Suprapubic skin (tissue), 4 donors: ENCODE measurements around the gene ERN1.

Source experiments
- EP300 ChIP-seq: sonication (generic); formaldehyde crosslinking; IDR thresholded peaks from one replicate; pipeline ENCODE4 v1.6.1; 2017; ENCODE audit warnings: antibody characterized with exemption
- POLR2A ChIP-seq, 2 donors: fragments of 450-650 bp; IDR thresholded peaks; one replicate each; pipeline ENCODE4 v1.6.1; 2017; ENCODE audit warnings: antibody characterized with exemption in 2 of 2, mild to moderate bottlenecking in 2 of 2, moderate library complexity in 2 of 2
- POLR2AphosphoS5 ChIP-seq, 3 donors: sonication (generic); formaldehyde crosslinking; IDR thresholded peaks; one replicate each; pipeline ENCODE4 v1.6.1; 2017; ENCODE audit warnings: antibody characterized with exemption in 3 of 3
- TF ChIP-seq, protein P1 (sequence below), 2 donors: fragments of 200-600 bp in 1 of 2; fragments of 450-650 bp in 1 of 2; sonication (generic) in 1 of 2; IDR thresholded peaks; one replicate each; pipeline ENCODE4 v1.5.1; 2016 to 2019; ENCODE audit warnings: antibody characterized with exemption in 2 of 2, mild to moderate bottlenecking in 1 of 2, moderate library complexity in 1 of 2

DNA sequence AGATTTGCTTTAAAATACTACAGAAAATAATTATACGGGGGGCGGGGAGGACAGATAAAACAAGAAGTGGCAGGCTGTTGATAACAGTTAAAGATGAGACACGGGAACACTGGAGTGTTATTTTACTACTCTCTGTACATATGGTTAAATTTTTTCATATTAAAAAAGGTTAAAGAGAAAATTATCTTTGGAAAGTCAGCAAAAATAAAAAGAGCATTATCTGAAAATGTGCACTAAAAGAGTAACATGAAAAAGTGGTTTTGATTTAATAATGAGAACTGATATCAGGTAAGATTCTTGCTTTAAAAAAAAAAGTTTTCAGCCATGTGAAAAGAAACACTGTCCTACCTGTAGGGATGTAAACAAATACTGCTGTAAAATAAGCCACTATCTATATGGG is 46.9 kb downstream of the ERN1 start:
- TF ChIP-seq, protein P1, sequence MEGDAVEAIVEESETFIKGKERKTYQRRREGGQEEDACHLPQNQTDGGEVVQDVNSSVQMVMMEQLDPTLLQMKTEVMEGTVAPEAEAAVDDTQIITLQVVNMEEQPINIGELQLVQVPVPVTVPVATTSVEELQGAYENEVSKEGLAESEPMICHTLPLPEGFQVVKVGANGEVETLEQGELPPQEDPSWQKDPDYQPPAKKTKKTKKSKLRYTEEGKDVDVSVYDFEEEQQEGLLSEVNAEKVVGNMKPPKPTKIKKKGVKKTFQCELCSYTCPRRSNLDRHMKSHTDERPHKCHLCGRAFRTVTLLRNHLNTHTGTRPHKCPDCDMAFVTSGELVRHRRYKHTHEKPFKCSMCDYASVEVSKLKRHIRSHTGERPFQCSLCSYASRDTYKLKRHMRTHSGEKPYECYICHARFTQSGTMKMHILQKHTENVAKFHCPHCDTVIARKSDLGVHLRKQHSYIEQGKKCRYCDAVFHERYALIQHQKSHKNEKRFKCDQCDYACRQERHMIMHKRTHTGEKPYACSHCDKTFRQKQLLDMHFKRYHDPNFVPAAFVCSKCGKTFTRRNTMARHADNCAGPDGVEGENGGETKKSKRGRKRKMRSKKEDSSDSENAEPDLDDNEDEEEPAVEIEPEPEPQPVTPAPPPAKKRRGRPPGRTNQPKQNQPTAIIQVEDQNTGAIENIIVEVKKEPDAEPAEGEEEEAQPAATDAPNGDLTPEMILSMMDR (IDR thresholded peaks at IDR 0.05), result no peak
- TF ChIP-seq EP300, result no peak
- TF ChIP-seq POLR2A (IDR thresholded peaks at IDR 0.05), result no peak
- TF ChIP-seq POLR2AphosphoS5 (IDR thresholded peaks at IDR 0.05), result no peak
